Posterior vena cava (tissue), 2 donors: Measurements from ENCODE around the gene PPP1R3C. TPM values are rescaled to one million over a fixed set of nuclear protein-coding genes. Genes with fewer than 3 reads are reported as not detected.
A peak's percentile ranks its signal among the peaks of the same experiment; 100 is the strongest.

Experiments used
- DNase-seq: peaks from one replicate; pipeline ENCODE4 v3.0.0-alpha.2; 2020; ENCODE audit warnings: low spot score
- intact Hi-C, 2 donors: fragments of 100-400 bp; cut with DNase I; formaldehyde crosslinking; loops; one replicate each; pipeline versions ENCODE4 v1.14.1 to v1.14.2; 2022 to 2023
- total RNA-seq, 2 donors: library from RNA; stranded (reverse); fragmentation: NEBNext Ultra II Directional; extraction: Animal tissue kit (Norgen Biotek cat#: 25700); gene quantifications; one replicate each; pipeline ENCODE4 v1.2.1, GENCODE V29; 2021
- donor health status: DM: yes; HTN: yes; CAD: no.
- donor health status: DM: yes; HTN: yes; CAD: no.

The PPP1R3C gene
- total RNA-seq, 2 donors from 2014 or later = 29.1 to 51.2 TPM

DNA sequence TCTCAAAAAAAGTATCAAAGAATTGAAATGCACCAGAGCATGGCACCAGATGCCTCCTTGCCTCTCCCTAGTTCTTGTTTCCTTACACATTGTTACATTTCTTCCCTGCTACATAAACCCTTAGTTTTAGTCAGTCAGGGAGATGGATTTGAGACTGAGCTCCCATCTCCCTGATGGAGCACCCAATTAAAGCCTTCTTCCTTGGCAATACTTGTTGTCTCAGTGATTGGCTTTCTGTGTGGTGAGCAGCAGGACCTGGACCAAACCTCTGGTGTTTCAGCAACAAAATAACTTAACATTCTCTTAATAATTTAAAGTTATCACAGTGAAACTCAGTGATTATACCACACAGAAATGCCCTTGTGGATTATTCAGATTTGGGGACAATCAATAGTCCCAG, 26.9 kb downstream of the PPP1R3C start:
- no peak for DNase-seq
- intact Hi-C loops = no loop called here

DNA sequence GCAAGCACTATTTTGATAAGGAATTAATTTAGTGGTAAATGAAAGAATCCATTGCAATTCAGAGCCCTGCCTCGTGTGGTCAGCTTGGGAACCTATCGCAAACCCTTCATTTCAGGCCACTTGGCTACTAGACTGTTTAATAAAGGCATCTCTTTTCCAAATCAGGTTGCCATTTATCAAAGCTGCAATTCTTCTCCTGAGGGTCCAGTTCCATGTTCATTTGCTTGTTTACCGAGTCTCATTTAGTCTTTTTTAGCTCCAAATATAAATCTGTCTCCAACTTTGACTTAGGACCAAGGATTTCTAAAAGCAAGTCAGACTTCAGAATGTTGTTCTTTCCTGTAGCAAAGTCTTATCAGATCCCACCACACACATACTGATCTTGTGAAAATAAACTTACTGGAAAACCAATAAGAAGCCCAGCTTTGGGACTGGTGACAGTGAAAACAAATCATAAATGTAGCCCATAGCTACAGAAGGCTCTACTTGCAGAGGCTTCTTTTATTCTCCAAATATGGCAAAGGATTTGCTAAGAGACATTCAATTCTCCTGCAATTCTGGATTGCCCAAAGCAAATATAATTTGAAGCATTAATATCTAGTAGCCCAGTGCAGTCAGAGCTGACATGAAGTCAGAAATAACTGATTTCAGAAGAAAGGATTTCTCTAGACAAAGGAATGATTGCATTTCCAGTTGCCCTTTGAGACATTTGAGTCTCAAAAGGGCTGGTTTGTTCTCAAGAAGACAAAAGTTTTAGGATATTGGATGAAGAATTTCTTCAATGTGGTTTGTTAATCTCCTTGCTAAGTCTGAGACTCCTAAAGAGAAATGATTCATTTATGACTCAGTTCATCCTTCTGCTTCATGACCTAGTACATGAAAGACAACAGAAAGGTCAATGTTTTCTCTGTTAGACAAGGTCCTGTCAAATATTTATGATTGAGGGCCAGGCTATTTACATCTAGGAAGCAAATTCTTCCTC, 28.0 kb downstream of the PPP1R3C start:
- intact Hi-C loops = no loop called here
- DNase-seq = no peak

DNA sequence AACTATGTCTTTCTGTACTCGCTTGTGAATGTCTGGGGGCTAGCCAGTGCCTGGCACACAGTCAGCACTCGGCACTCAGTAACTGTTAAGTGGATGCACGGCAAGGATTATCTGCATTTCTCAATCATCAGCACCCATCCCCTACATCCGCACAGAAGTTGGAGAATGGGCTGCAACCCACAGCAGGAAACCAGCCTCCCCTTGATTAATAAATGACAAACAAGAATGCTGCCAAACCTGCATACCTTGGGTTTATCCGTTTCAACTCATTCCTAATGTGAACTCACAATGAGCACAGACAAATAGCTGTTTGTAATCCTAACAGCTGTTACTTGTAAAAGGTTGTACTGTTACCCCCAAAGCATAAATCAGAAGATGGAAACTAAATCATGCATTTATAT, 28.9 kb downstream of the PPP1R3C start:
- intact Hi-C loops = no loop called here

DNA sequence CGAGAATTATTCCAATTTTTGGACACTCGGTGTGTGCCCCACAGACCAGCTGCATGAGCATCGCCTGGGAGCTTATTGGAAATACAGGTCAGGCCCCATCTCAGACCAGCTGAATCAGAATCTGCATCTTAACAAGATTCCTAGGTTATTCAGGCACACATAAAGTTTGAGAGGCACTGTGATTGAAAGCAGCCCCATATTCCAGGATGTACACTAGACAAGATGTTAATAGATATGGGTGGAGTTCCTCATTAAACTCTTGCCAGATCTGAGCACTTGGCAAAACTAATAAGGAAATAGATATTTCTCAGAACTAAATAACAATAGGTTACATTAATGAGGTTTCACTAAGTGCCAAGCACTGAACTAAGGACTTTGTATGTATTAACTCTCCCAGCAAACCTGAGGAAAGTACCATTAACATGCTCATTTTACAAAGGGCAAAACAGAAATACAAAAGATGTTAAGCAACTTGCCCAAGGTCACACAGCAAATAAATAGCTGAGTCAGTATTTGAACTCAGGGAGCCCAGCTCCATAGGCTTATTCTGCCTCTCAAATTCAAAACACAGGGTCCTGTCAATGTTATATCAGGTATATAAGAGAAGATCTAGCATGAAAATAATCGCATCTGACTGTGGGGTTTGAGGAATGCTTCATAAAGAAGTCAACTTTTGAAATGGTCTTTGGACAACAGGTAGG, 29.9 kb downstream of the PPP1R3C start:
- intact Hi-C loops = no loop called here
- DNase-seq = no peak

More for the DNA sequence above, 28.9 kb downstream of the PPP1R3C start:
- DNase-seq = no peak

DNA sequence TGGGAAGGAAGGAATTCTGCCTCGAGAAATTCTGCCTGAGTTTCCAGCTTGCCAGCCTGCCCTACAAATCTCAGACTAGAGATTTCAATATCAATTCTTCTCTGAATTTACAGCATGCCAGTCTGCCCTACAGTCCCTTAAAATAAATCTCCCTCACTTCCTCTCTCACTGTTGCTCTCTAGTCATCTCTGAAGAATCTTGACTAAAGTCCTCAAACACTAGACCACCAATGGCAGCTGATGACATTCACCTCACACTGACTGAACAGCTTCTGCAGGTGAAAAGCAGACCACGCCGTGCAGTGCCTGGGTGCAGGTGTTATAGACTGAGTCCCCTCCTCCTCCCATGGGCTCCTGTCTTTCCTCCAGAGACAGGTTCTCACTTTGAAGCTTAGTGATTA, 30.4 kb downstream of the PPP1R3C start:
- intact Hi-C loops = no loop called here
- DNase-seq = no peak

DNA sequence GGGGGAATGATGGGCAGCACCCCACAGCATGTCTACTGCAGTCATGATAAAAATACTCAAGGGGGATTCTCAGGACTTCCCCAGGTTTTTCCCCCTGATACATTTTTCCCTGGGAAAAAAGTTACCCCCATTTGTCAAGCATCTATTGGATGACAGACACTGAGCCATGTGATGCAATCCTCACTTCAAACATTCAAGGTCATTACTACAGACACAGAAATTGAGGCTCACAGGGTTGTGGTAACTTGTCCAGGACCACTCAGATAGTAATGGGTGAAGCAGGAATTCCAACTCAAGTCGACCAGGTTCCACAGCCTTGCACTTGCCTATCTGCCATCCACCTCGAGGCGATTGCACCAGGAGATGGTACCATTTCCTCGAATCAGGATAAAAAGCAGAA, 31.7 kb downstream of the PPP1R3C start:
- intact Hi-C loops = no loop called here

DNA sequence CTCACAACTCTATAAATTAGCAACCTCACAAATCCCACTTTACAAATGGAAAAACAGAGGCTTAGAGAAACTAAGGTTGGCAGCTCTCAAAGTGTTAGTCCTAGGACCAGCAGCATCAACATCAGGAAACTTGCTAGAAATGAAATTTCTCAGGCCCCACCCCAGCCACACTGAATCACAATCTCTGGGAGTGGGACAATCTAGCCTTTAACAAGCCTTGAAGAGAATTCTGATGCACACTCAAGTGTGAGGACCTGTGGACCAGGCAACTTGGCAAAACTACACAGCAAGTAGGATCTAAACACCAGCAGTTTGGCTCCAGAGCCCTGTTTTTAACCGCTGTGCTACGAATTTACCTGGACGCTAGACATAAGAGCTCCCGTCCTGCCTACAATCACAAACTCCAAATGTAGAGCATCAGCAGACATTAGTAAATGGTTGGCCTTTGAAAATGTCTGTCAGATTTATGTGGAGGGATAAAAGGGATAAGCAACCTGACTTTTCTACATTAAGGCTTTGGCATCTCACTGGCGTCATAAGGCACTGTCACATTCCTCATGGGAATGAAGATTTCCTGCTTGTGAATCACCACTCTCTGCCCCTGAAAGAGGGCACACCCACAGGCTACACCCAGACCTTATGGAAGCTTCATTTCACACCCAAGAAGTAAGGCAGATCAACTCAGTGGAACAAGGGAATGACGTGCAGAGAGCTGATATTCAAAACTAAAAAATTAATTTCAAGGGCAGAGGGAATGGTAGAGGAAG, 34.5 kb downstream of the PPP1R3C start:
- DNase-seq = no peak
- intact Hi-C loops = no loop called here

More for the DNA sequence above, 31.7 kb downstream of the PPP1R3C start:
- no peak for DNase-seq

DNA sequence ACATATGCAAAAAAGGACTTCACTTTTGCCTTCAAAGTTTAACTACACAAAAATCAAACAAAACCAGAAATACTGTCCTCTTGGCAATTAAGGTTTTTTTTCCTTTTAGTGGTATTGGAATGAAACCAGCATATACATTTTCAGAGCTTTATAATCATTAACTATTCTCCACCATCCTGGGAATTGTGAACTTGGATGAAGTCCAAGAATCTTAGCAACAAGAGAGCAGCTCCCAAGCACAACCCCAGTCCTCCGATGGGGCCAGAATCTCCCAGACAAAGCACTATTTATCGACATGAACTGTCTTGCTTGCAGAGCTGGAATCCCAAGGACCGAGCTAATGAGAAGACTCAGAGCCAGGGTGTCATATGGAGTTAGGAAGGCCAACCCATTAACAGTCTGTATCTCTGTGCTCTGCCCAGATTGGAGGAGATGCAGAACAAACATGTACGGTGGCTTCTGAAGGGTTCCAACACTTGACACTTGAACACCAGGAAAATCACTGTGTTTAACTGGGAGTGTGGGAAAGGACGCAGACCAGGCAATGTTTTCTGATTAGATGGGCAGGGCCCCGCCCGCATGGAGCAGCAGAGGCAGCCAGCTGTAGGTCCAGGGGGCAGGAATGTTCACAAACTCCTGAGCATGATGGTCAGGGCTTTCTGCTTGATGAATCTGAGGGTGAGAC, 35.5 kb downstream of the PPP1R3C start:
- intact Hi-C loops = no loop called here
- no peak for DNase-seq

DNA sequence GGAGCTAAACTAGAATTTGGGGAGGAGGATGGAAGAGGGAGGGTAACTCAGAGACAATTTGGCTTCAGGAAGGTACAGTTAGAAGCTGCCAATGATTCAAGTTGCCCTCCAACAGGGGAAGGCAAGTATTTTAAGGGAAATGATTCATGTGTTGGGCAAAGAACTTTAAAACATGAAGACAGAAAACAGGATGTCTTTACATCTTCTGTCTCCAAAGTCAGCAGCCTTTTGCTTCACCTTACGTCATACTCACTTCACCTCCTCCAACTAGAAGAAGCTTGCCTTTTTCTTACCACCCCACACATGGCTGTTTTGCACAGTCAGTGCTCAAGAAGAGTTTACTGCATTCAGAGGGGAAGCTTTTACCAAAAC, 36.1 kb downstream of the PPP1R3C start:
- DNase-seq = no peak

DNA sequence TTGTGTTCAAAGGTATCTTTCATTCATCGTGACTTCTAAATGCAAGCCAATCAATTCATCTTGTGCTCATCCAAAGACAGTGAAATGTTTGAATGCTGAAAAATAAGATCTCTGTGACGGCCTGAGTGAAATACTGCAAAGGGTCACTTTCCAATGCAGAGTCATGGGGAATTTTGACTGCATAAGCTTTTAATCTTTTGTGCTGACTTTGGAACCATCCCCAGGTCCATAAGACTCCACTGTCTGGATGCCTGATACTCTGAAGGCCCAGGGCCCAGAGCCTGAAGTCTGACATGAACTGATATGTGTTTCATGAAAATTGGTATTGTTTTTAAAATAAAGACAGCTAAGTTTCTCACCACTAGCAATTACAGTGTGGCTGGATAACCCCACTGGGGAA, 39.0 kb downstream of the PPP1R3C start:
- DNase-seq = no peak
- intact Hi-C loops = no loop called here

More for the DNA sequence above, 36.1 kb downstream of the PPP1R3C start:
- intact Hi-C loops = no loop called here

DNA sequence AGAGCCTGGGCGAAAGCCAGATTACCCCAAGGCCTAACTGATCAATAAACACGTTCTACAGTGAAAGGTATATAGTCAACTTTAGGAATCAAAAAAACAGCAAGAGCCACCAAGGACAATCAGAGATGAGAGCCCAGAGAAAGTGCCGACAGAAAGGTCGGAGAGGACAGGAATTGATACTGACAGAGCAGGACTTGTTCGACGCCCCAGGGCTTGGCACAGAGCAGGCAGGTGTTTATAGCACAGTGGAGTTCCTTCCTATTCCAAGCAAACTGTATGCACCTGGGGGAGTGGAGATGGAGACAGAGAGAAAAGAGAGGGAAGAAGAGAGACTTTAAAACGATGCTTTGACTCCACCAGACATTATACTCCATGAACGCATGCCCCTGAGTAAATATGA, 39.5 kb downstream of the PPP1R3C start:
- intact Hi-C loops = no loop called here
- no peak for DNase-seq

DNA sequence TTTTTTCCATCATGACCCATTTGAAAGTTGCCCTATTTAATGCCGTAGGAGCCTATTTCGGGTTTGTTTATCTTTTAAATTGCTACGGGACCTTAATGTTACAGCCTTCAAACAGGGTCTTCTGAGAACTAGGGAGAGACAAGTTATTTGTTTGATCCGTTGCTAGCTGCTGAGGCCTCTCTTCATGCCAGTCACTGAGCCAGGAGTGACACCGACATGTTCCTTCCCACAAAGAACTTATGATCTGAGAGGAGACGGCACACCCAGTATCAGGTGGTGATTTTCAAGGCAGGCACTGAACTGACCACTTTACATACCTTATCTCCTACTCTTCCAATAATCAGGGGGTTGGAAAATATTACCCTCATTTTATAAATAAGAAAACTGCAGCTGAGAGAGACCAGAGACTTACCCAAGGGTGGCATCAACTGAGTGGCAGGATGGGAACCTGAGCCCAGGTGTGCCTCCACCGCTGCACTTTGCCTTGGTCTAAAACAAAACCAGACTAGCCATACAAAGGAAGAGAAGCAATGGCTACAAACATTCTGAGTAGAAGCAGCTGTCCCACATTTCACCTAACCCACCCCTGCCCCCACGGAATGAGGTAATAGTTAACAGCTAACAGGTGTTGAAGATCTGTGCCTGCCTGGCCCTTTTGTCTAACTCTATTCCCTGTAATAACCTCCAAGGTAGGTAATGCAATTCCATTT, 40.5 kb downstream of the PPP1R3C start:
- intact Hi-C loops = no loop called here
- no peak for DNase-seq

DNA sequence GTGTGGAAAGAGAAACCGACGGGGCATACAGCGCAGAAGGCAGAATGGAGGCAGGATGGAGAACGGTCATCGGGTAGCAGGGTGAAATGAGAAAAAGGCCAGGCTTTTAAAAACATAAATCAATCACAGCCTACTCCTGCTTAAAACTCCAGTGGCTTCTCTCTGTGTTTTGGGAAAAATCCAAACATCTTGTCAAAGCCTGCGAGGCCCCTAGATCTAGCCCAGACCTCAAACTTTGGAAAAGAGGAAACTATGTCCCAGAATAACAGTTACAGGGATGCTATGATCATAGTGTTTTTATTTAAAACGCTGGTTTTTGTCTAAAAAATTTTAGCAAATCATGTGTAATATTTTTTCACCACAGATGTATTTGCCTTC, 41.1 kb downstream of the PPP1R3C start:
- no peak for DNase-seq
- intact Hi-C loops = no loop called here

DNA sequence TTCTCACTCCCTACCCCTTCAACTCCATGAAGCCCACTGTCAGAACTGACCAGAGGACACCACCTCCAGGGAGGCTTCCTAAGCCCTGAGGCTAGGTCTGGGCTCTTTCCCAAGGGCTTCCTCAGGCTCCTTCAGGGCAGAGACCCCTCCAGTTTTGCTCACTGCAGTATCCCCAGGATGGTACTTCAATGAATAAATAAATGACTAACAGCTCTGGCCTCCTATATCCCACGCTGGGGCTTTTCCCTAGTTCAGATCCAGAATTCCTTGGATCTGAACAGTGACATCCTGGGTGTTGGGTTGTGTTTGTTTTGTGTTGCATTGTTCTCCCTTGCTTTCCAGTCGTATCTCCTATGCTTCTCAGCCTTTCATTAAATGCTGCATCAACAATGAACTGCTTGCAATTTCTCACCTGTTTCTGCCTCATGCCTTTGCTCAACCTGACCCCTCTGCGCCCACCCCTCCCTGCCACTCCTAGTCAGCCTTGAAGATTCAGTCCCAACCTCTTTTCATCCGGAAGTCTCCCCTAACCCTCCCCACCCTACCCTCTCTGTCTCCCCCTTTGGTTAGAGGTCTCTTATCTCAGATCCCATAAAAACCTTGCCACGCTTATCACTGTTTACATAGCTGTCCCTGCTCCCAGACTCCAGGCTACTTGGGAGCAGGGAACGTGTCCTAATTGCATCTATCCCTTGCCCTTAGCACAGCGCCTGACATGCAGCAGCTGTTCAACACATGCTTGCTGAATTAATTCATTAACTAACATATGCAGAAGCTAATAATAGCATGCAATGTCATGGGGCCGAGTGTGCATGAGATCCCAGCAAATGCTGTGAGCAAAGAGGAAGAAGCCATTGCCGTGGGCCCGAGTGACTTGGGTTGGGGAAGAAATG, 41.7 kb downstream of the PPP1R3C start:
- intact Hi-C loops = no loop called here
- DNase-seq = no peak

DNA sequence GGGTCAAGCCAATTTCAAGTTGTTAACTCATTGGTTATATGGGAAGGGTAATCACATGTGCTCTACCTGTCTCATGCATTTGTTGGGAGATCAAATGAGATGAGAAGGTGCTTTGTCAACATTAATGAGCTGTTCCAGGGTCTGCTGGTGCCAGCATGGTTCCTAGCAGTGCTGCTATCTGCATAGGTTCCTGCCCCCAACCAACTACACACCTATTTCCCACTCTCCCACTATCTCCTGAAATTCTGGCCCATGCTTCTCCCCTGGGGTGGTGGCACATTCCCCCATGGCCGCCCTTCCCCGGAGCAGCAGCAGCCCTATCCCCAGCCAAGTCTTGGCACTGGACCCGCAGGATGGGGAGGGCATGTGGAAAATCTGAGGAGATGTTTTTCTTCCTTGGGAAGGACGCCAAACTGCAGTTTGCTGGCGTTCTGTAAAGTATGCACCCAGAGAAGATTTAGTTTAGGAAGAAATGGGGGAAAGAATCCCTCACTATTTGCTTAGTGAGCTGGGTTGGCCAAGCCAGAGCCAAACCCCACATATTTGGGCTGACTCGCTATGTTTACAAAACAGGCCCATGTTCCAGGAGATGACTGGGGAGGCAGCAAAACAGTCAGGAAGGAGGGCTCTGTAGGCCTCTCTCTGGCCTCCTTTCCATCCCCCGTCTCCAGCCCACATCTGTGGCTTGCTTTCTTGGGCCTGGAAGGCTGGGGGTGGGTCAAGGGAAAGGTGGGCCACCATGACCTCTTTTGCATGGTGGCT, 42.5 kb downstream of the PPP1R3C start:
- peak; percentile 90 for DNase-seq
- intact Hi-C loops = no loop called here

DNA sequence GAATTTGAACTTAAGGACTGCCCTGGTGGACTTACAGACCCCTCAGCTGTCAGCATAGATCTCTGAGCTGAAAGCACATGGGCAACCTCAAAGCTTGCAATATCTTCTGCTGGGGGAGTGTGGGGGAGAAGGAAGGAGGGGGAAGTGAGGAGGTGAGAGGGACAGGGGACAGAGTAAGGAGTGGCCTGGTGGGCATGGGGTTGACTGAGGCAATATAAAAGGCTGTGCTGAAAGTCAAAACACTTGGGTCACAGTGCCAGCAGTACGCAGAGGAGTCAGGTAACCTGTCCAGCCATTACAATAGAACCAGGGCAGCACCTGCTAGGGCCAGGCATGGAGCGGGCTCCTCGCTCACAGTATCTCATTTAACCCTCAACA, 43.2 kb downstream of the PPP1R3C start:
- intact Hi-C loops = no loop called here
- no peak for DNase-seq

DNA sequence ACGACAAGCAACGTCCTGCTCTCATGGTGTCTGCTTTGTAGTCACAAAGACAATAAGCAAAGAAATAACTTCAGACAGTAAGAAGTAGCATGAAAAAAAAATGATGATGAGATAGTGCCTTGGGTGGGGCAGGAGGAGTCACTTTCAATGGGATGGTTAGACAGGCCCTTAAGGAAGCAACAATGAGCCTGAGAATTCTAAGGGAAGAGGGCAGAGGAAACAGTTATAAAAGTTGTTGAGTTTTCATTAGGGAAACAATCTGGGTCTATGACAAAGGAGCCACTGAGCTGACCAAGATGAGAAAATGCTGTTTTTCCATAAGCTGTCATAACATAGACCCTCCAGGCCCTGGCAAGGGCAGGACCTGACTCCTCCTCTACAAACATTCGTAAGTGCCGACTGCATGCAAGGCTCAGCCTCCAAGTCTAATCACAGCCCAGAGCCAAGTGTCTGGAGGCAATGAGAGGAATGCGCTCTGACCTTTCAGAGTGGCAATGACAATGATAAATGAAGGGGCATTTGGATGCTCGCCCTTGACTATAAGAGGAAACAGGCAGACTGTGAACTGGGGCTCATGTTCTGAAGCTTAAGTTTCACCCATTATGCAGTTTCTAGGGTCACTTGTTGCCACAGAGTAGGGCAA, 43.7 kb downstream of the PPP1R3C start:
- DNase-seq = no peak
- intact Hi-C loops = no loop called here
